Activated gamma-delta T cell treated with Interleukin-2 at 50 U/mL for 16 hours (primary cell): ENCODE measurements around the gene ELK1.

Source experiments
- DNase-seq: peaks from one replicate; pipeline ENCODE4 v3.0.0-alpha.2; 2020

ELK1 gene

DNA sequence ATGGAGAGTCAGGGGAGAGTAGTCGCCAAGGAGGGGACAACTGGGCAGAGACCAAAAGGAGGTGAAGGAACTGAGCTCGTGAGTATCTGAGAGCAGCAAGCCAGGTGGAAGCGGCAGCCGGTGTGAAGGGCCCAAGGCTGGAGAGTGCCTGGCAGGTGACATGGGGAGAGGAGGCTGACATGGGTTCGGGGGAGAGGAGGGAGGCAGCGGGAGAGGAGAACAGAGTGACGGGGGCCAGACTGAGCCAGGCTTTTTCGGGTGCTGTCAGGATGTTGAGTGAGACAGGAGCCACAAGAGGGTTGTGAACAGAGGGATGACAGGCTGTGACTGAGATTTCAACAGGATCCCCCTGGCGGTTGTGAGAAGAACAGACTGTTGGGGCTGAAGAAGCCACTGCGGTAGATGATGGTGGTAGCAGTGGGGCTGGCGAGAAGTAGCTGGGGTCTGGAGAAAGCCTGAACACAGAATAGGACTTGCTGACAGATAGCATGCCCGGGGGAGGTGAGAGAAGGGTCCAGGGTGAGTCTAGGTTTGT, 5.7 kb downstream of the ELK1 start:
- DNase-seq = no peak

DNA sequence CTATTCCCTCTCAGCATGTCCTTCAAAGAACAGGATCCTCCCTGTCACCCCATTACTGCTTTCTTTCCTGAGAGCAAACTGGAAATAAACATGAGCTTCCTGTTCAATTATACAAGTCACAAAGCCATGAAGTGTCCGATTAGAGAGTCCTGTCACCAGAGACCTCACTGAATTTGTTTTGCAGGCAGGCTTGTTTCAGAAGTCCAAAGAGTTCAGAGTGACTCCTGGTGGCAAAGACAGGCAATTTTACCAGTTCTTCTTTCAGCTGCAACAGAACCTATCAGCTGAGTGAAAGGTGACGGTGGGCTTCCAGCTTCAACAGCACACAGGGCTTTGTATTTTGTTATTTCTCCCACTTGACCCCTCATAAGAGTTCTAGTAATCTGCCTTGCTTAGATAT, 6.4 kb downstream of the ELK1 start:
- no peak for DNase-seq

DNA sequence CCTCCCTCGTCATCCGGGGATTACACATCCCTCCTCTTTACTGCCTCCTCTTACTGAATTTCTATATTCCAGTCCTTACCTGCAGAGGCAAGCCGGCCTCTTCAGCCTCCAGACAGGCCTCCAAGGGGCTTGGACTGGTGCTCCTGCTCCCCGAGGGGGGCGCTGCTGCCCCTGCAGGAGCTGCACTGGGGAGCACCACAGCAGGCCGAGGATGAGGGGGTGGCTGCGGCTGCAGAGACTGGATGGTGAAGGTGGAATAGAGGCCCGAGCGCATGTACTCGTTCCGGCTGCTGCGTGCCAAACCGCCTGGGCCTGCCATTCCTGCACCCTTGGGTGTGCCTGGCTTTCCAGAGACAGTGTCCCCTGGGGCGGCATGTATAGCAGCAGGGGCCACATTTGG, 11.5 kb downstream of the ELK1 start:
- DNase-seq = no peak

DNA sequence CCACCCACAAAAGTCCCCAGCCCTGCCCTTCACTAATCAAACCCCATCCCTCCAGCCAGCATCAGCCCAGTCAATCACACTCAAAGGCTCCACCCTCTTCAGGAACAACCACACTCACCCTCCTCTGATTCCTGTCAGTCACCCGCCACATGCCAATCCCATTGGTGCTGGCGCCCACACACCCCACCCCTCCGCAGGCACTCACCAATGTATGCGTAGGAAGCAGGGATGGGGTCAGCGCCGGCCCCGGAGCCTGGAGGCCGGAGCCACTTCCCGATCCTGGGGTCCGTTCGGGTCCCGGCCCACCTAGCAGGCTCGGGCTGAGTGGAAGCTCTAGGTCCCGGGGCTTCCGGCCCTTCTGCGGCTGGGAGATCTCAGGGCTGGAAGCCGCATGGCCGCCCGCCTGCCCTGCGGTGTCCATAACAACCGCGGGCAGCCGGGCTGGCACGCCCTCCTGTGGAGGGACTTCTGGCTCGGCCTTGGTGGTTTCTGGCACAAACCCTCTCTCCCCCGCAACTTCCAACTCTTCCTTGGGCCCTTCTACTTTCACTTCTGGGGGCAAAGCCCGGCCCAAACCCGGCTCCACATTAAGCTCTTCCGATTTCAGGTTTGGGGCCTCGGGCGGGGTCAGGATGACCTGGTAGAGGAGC, 12.7 kb downstream of the ELK1 start:
- DNase-seq = no peak

DNA sequence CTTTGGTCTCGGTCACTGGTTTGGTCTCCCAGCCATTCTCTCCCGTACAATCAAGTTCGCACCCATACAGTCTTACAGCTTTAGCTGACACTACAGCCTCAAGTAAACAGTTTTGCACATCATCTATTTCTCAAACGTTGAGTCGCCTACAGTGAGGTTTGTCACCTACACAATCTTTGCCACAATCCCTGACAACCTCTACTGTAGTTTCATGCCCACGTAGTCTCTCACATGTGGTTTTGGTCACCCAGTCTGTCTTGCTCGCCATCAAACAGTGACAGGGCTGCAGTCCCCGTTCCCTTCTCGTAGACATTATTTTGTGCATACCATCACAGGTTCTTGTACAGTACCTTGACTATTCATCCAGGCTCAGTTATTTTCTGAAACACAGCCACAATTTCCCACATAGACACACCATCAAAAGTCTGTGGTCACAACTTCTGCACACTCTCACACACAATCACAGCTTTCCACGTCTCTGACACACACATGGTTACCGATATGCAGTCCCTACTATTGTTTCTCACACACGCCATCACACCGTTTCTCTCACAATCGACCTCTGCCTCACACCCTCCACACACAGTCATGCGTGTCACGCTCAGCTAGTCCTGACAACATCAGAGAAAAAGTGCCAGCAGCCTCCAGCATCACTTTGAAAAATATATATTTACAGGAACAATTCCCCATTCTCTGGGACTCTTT, 15.3 kb downstream of the ELK1 start:
- no peak for DNase-seq

DNA sequence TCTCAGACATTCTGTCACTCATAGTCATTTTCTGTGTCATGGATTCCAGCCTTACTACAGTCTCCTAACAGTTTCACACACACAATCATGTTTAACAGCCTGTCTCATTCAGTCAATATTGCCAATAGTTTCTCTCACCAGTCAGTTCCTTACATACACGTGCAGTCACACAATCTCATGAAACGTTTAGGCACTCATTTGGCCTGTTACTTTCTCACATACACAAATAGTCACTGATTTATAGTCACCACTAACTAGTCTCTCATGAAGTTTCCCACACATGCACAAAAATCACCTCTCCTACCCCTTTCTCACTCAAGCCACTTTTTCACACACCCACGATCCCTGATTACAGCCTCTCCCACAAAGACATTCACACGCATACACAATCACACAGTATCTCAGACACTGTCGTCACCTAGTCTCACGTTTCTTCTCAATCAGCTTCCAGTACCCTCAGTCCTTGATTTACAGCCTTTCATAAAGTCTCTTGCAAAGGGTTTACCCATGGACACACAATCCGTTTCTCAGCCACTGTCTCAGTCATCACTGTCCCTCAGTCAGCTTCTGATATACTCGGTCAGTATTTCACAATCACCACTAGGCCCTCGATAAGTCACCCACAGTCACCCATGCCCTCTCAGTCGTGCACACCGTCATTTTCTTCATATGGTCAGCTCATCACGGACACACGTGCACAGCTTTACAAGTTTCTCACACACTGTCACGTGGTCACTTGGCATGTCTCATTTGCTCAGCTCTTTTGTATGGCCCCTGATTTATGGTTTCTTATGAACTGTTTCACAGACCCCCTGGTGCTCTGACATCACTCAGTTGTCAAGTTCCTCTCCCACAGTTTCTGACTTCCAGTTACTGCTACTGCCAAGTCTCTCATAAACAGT, 16.4 kb downstream of the ELK1 start:
- no peak for DNase-seq

DNA sequence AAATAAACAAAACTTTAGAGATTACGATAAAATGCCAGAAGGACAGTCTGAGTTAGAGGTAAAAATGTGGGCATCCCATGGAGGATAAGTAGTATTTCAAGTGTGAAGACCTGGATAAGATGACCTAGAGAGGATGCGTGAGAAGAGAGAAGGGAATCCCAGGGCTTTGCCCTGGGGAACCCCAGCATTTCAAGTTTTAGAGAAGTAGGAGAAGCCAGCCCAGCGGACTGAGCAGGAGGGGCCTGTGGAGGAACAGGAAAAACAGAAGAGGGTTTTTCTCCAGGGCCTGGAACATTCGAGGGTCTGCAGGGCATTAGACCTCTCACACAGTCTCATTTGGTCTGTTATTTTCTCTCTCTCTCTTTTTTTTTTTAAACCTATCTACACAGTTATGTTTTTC, 17.7 kb downstream of the ELK1 start:
- no peak for DNase-seq

DNA sequence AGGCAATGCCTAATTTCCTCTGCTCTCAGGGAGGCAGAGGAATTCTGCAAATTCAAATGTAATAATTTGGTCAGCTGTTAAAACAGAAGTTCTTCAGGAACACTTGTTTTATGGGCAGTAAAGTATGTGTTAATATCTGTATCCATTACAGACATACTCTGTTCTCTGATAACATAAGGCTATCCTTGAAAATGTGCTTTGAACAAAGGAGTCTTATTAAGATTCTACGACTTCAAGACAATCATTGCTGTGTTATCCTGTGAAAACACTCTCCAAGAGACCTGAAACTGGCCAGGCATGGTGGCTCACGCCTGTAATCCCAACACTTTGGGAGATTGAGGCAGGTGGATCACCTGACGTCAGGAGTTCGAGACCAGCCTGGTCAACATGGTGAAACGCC, 18.7 kb downstream of the ELK1 start:
- no peak for DNase-seq

DNA sequence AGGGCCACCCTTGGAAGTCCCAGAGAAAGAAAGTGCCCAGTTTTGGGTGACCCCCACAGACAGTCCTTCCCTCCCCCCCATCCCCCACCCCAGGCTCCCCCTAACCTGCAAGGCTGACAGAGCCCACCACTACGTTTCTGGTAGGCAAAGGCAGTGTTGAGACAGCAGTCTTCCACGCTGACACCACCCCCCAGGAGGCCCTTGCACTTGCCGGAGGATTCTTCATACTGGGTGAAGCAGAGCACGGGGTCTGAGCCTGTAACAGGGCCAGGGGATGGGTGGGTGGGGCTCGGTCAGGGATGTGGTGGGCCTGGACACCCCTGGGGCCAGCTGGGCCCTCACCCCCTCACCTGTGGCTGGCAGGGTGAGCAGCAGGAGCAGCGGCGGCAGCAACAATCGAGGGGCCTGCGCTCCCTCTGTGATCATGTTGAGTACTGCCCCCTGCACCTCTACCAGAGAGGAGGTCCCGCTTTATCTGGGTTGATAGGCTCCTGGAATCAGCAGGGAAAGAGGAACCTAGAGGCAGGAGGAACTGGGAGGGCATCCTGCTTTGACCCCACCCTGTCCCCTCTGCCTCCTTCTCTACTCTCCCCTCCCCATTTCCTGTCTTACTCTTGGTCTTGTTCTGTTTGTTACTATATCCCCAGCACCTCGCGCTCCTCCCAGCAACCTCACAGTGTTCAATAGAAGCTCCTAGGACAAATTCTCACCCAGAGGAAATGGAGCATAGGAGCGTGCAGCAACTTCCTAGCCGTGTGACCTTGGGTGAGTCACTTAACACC, 20.8 kb downstream of the ELK1 start, which contains the start of gene CFP:
Gene CFP, minus strand, starts transcription at position 512 of the 782 bp plus-strand sequence. Its CDS starts 86 bp downstream, at position 426.
- no peak for DNase-seq

DNA sequence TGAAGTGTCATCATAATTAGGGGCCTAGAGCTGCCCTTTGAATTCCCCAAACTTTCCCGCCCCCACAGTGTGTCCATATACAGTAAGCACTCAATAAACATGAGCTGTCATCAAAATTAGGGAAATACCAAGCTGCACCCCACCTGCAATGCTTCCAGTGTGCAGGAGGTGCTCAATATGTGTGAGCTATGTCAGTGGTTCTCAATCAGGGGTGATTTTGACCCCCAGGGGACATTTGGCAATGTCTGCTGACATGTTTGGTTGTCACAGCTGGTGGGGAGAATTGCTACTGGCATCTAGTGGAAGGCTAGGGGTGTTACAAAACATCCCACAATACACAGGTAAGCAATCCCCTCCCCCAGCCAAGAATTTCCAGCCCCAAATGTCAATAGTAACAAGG, 21.4 kb downstream of the ELK1 start:
- DNase-seq = no peak

DNA sequence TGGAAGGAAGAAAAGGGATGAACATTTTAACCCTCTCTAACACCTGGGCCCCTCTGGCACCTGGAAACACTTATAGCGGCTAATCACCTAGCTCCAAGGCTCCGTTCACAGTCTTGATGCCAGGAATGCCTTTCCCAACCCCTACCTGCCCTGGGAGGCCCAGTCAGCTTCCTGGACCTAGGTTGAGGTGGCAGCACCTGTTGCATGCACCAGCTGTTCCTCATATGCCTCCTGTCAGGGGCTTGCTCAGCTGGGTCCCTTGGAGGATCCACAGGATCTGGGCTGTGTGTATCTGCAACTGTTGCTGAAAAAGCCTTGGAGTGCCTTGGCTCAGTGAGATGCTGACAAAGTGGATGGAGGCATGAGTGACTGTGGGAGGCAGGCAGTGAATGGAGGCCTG, 25.0 kb downstream of the ELK1 start:
- no peak for DNase-seq

DNA sequence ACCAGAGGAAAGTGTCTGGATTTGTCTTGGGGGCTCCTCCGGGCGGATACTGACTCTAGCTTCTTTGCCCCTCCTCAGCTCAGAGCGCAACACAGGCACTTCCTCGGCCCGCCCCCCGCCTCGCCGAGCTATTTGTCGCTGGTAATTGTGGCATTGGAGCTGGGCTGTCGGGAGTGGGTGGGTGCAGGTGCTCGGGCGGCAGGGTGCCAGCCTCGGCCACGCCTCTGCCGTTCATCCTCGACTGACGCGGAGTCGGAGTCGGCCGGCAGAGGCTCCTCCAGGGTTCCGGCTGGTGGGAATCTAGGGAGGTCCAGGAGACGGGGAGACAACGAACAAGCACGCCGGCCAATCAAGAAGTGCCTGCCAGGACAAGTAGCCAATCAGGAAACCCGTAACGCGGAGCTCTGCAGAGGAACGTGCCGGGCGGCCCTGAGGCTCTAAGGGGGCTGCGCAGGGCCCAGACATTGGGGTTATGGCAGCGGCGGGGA, 26.8 kb downstream of the ELK1 start:
- DNase-seq = no peak

DNA sequence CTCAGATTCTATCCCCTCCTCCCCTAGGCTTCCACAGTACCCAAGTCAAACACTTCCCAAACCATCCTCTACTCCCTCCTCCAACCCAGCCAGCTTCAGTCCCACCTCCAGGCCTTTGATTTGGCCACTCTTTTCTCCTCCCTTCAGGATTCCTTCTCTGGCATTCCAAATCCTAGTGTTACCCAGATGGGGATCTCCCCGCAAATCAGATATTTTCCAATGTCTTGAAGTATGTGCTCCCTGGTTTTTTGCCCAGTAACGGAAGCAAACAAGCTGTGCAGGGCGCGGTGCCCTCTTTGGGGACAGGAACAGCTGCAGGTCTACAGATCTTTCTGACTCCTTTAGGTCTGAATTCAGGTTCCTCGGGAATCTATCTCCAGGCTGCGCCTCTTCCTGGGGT, 28.5 kb downstream of the ELK1 start:
- DNase-seq = no peak

DNA sequence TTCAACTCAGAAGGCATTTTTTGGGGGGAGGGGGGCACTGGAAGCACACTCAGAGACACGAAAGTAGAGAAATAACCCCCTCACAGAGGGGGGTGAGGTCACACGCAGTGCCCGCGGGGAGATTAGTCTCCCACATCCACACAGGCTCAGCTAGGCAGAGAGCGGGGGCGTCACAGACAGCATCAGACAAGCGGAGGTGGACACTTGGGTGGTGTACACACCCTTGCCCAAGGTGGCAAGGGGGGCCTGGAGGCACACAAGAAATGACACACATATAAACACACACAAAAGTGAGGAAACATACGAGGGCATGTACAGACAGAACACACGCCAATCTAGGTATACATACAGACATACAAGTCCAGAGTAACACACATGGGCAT, 30.1 kb downstream of the ELK1 start:
- no peak for DNase-seq

DNA sequence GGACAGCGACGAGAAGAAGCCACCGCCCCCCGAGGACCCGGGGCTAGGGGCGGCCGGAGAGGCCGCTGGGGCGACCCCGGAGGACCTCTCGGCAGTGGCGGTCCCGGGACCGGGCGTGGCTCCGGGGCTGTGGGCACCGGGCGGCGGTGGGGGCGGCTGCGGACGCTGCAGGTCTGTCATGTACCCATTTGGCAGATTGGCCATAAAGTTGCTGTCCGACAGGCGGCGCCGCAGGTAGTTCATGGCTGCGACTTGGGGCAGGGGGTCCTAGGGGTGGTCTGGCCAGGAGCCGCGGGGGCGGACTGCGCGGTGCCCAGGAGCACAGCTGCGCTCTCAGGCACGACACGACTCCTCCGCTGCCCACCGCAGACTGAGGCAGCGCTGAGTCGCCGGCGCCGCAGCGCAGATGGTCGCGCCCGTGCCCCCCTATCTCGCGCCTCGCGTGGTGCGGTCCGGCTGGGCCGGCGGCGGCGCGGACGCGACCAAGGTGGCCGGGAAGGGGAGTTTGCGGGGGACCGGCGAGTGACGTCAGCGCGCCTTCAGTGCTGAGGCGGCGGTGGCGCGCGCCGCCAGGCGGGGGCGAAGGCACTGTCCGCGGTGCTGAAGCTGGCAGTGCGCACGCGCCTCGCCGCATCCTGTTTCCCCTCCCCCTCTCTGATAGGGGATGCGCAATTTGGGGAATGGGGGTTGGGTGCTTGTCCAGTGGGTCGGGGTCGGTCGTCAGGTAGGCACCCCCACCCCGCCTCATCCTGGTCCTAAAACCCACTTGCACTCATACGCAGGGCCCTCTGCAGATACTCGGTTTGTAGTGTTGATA, 30.7 kb downstream of the ELK1 start, which contains the start of gene SYN1:
Gene SYN1, minus strand, starts transcription at position 372 of the 817 bp plus-strand sequence. Its CDS starts 129 bp downstream, at position 243.
- DNase-seq = peak; percentile 75

DNA sequence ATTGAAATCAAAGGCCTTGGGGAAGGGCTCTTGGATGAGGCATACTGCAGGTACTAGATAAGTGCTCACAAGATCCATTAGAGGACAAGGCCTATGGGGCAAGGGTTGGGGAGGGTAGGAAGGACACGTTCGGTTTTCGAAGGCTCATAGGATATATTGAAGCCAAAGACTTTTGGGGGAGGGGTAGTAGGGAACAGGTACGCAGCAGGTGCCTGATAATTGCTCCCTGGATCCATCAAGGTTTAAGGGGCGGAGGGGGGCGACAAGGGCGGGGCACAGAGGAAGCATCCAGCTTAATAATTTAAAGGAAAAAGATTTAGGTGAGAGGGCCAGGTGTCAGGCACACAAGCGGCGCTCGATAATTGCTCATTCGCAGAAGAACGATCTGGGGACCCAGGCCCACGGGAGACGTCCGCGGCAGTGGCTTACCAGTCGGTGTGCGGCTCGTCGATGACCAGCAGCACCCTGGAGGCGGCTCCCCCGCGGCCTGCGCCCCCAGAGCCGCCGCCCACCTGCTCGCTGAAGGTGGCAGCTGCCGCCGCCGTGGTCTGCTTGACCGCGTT, 31.4 kb downstream of the ELK1 start:
- no peak for DNase-seq

DNA sequence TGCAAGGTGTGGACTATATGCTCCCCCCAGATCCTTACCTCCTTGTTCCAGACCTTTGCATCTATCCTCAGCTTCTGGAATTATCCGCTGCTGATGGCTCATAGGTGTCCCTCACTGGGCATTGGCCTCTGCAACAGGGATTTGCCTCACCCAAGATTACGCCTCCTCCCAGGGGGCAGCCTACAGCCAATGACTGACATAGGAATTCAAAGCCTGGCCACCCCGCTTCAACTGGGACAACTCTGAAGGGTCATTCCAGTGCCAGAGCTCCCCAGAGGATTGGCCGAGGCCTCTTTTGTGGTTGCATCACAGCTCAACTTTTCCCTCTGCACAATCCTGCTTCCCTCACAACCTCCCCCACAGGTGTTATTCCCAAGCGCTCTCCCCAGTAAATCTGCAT, 35.7 kb downstream of the ELK1 start:
- DNase-seq = no peak

DNA sequence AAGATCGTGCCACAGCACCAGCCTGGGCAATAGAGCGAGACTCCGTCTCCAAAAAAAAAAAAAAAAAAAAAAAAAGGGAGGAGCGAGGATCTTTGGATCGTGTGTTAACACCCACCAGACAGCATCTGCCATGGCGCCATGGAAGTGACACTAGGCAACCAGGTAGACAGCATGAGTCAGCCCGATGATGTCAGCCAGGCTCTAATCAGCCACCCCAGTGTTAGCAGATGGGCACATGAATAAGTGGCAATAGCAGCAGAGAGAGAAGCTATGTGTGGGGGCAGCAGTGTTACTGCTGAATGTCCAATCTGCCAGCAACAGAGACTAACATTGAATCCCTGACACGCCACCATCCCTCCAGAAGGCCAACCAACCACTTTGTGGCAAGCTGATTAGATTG, 37.3 kb downstream of the ELK1 start:
- no peak for DNase-seq

DNA sequence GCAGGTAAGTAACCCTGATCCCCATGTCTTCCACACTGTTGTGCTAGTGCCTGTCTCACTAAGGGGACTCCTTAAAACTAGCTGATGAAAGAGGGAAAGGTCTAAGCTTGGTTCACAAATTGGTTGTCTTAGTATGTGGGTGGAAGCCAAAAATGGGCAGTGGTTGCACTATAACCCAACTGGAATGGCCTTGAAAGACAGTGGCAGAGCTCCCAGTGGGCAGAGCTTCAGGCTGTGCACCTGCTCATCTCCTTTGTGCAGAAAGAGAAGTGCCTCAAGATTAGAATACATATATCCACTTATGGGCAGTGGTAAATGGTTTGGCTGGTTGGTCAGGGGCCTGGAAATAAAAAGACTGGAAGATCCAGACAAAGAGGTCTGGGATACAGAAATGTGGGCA, 37.9 kb downstream of the ELK1 start:
- DNase-seq = no peak

DNA sequence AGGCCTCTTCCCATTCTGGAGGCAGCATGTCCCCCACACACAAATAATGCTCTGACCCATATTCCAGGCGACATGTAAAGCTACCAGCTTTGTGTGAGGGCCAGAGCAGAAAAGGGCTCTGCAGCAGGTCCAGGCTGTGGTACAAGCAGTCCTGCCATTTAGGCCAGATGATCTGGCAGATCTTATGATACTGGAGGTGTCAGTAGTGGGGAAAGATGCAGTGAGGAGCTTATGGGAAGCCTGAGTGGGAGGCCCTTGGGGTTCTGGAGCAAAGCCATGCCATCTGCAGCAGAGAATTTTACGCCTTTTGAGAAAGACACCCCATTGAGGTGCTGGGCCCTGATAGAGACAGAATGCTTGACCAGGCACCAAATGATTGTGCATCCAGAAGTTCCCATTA, 38.4 kb downstream of the ELK1 start:
- DNase-seq = no peak

DNA sequence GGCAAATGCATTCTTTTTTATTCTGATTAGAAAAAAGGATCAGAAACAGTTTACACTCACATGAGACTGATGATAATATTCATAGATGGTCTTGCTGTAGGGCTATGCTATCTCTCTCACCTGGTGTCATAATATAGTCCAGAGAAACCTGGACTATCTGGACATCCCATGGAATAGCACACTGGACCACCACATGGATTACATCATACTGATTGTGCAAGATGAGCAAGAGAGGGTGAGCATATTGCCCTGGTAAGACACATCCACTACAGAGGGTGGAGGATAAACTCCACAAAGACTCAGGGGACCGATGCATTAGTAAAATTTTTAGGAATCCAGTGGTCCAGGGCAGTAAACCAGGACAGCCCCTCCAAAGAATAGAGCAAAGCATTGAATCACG, 38.9 kb downstream of the ELK1 start:
- no peak for DNase-seq
